HFFc6 (cell line): Measurements from ENCODE around the gene PITPNM1. TPM values are rescaled to one million over a fixed set of nuclear protein-coding genes. Genes with fewer than 3 reads are reported as not detected.

Experiments used
- DNase-seq: peaks from one replicate; pipeline ENCODE4 v3.0.0-alpha.2; 2018
- H3K27ac Mint-ChIP-seq: 2 replicates; pipeline ENCODE4 v1.8.0; 2020; ENCODE audit warnings: mild to moderate bottlenecking, mixed read lengths
- H3K27me3 Mint-ChIP-seq: 2 replicates; pipeline ENCODE4 v1.8.0; 2021; ENCODE audit warnings: mild to moderate bottlenecking, moderate library complexity, mixed read lengths; ENCODE audit not compliant: insufficient read depth
- H3K36me3 Mint-ChIP-seq: 2 replicates; pipeline ENCODE4 v1.8.0; 2021; ENCODE audit warnings: low read depth, mixed read lengths
- H3K4me1 Mint-ChIP-seq: 2 replicates; pipeline ENCODE4 v1.8.0; 2020; ENCODE audit warnings: low read depth, mixed read lengths
- H3K4me3 Mint-ChIP-seq: 2 replicates; pipeline ENCODE4 v1.8.0; 2020; ENCODE audit warnings: mild to moderate bottlenecking, moderate library complexity, mixed read lengths
- H3K9me3 Mint-ChIP-seq: 2 replicates; pipeline ENCODE4 v1.8.0; 2020; ENCODE audit warnings: mild to moderate bottlenecking, mixed read lengths
- CTCF ChIP-seq: fragments of 200-600 bp; sonication (generic); IDR thresholded peaks from 2 replicates; pipeline ENCODE4 v1.5.0; 2021; ENCODE audit warnings: antibody characterized with exemption, mild to moderate bottlenecking
- total RNA-seq, 6 experiments: library from RNA; stranded (reverse); fragmentation: NEBNext Ultra II Directional; extraction: Animal tissue kit (Norgen Biotek cat#: 25700); gene quantifications; 2 replicates in 1 of 6; 3 replicates in 5 of 6; pipeline ENCODE4 v1.2.3, GENCODE V29; 2021

Gene PITPNM1
- total RNA-seq, 6 experiments from 2014 or later = 19.6 to 30.3 (median 23.5) TPM

- Mint-ChIP-seq H3K4me3 (no peak overlapping the region), H3K27ac (no peak overlapping the region), H3K36me3 (no peaks in the 10 kb centered on the region), H3K4me1 (no peaks in the 10 kb centered on the region), H3K27me3 (peaks cover 21% of the 10 kb centered on the region), H3K9me3 (no peaks in the 10 kb centered on the region)
- DNase-seq = no peak
- TF ChIP-seq CTCF = no peak
These were observed 39.6 kb upstream of the PITPNM1 start for GRCh38 chr11:67544616-67545242.

- Mint-ChIP-seq H3K36me3 (no peaks in the 10 kb centered on the region), H3K4me3 (no peak overlapping the region), H3K4me1 (peaks cover 1% of the 10 kb centered on the region; the same call in 1 of the 2 replicates), H3K9me3 (no peaks in the 10 kb centered on the region), H3K27ac (no peak overlapping the region), H3K27me3 (peaks cover 21% of the 10 kb centered on the region)
- no peak for TF ChIP-seq CTCF
- DNase-seq = no peak
These were observed 38.4 kb upstream of the PITPNM1 start for GRCh38 chr11:67543585-67543984.

- no peaks in the 10 kb centered on the region for H3K9me3 Mint-ChIP-seq
- DNase-seq = no peak
- peaks cover 7% of the 10 kb centered on the region; the same call in 1 of the 2 replicates for H3K4me1 Mint-ChIP-seq
- H3K27ac Mint-ChIP-seq = no peak overlapping the region
- H3K27me3 Mint-ChIP-seq = peaks cover 25% of the 10 kb centered on the region
- no peak for TF ChIP-seq CTCF
- no peaks in the 10 kb centered on the region for H3K36me3 Mint-ChIP-seq
- H3K4me3 Mint-ChIP-seq = no peak overlapping the region
These were observed 37.8 kb upstream of the PITPNM1 start for GRCh38 chr11:67542971-67543370.

GRCh38 chr11:67542169-67542568, 37.0 kb upstream of the PITPNM1 start:
- Mint-ChIP-seq H3K9me3 (no peaks in the 10 kb centered on the region), H3K36me3 (no peaks in the 10 kb centered on the region), H3K4me1 (peaks cover 8% of the 10 kb centered on the region; the same call in 1 of the 2 replicates), H3K27ac (no peak overlapping the region), H3K4me3 (no peak overlapping the region), H3K27me3 (peaks cover 25% of the 10 kb centered on the region)
- no peak for TF ChIP-seq CTCF
- DNase-seq = no peak

GRCh38 chr11:67541198-67541597, 36.0 kb upstream of the PITPNM1 start:
- H3K27ac Mint-ChIP-seq = no peak overlapping the region
- no peak for DNase-seq
- H3K9me3 Mint-ChIP-seq = no peaks in the 10 kb centered on the region
- H3K36me3 Mint-ChIP-seq = no peaks in the 10 kb centered on the region
- TF ChIP-seq CTCF = peak; percentile 23; the same call in 1 of the 2 replicates
- peaks cover 8% of the 10 kb centered on the region; the same call in 1 of the 2 replicates for H3K4me1 Mint-ChIP-seq
- no peak overlapping the region for H3K4me3 Mint-ChIP-seq
- H3K27me3 Mint-ChIP-seq = peaks cover 21% of the 10 kb centered on the region
